AG09309 (cell line): ENCODE results near the gene IER5.

Experiments used
- DNase-seq: peaks from one replicate; pipeline ENCODE4 v3.0.0-alpha.2; 2010; ENCODE audit warnings: low read depth
- H3K4me3 ChIP-seq: 2 replicates; pipeline ENCODE4 v1.5.1; 2011; ENCODE audit warnings: mild to moderate bottlenecking, low read depth, low read length, moderate library complexity; ENCODE audit not compliant: control insufficient read depth
- CTCF ChIP-seq: IDR thresholded peaks from 2 replicates; pipeline ENCODE4 v1.5.1; 2011; ENCODE audit warnings: mild to moderate bottlenecking, low read depth, low read length, inconsistent platforms; ENCODE audit not compliant: insufficient read depth, control insufficient read depth; ENCODE audit errors: missing control alignments

IER5 gene

GRCh38 chr1:181084606-181084969 lies 3.9 kb upstream of the IER5 start:
- H3K4me3 ChIP-seq = no peak overlapping the region
- TF ChIP-seq CTCF = no peak

GRCh38 chr1:181086091-181086490 lies 2.4 kb upstream of the IER5 start:
- TF ChIP-seq CTCF = no peak
- no peak for DNase-seq
- H3K4me3 ChIP-seq = no peak overlapping the region

More at GRCh38 chr1:181084606-181084969, 3.9 kb upstream of the IER5 start:
- DNase-seq = no peak

GRCh38 chr1:181086926-181087325 lies 1.6 kb upstream of the IER5 start:
- TF ChIP-seq CTCF = no peak
- no peak overlapping the region for H3K4me3 ChIP-seq
- no peak for DNase-seq

DNA sequence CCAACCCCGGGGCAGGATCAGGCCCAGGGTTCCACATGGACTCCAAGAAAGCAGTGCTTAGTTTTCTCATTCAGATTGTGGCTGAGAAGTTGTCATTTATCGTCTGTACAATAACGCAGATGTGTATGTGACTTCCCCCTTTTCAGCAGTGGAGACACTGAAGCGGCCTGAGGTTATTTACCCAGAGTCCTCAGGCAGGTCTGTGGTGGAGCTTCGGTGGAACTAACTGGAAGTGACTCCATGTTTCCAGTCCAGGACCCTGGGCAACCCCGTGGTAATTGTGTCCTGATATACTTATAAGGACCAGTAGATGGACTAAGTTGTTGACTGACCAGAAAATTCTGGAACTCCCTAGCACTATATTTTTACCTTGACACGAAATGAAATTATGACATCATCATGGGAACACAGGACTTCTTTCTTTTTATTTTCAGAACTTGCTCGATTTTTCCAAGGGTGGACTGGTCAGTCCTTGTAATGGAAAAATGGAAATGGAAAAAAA lies 1.0 kb upstream of the IER5 start:
- TF ChIP-seq CTCF = no peak
- no peak overlapping the region for H3K4me3 ChIP-seq
- no peak for DNase-seq

- TF ChIP-seq CTCF = no peak
- H3K4me3 ChIP-seq = peak overlapping the region; percentile 82
- no peak for DNase-seq
These were observed 646 bp downstream of the IER5 start for GRCh38 chr1:181089017-181089675.

GRCh38 chr1:181089676-181090544 lies 1.4 kb downstream of the IER5 start:
- no peak for TF ChIP-seq CTCF
- no peak for DNase-seq

More at GRCh38 chr1:181089676-181090544, 1.4 kb downstream of the IER5 start:
- peak overlapping the region; percentile 82 for H3K4me3 ChIP-seq
